Measurements from ENCODE around the gene DENND6A.
"Not testable (repeated sequence)": the region's sequence is repeated elsewhere in the genome, so short reads cannot be mapped to it uniquely, and the experiment has no call there.

DENND6A gene

DNA sequence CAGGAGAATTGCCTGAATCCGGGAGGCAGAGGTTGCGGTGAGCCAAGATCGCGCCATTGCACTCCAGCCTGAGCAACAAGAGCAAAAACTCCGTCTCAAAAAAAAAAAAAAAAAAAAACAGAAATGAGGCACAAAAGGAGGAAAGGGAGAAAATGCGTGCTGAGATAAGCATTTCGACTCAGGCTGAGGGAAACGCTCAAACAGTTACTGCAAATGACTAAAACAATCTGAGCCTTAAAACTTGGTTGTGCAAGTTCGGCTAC, 813 bp downstream of the DENND6A start:
- not testable (repeated sequence) for DNase-seq

DNA sequence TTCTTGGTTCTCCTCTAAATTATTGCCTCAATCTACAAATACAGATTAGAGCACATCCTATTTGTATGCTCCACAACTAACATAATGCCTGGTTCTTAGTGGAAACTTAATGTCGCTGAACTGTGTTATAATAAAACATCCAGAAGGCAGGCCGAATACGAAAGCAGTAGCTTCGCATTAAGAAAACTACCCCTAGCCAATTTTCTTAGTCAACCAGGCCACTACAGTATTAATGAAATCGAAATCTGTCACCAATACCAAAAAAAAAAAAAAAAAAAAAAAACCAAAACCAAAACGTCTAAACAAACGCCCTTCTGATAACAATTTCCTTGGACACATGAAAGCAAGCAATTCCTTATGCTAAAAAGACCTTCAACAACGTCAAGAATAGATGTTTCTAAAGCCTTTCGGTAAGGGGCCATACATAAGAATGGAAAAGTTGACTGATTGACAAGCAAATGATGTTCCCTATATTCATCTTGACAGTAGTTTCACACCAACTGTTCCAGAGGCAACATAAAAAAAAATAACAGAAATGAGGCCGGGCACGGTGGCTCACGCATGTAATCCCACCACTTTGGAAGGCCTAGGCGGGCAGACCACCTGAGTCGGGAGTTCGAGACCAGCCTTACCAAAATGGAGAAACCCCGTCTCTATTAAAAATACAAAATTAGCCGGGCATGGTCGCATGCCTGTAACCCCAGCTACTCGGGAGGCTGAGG, 1.3 kb downstream of the DENND6A start:
- DNase-seq, result no peak

DNA sequence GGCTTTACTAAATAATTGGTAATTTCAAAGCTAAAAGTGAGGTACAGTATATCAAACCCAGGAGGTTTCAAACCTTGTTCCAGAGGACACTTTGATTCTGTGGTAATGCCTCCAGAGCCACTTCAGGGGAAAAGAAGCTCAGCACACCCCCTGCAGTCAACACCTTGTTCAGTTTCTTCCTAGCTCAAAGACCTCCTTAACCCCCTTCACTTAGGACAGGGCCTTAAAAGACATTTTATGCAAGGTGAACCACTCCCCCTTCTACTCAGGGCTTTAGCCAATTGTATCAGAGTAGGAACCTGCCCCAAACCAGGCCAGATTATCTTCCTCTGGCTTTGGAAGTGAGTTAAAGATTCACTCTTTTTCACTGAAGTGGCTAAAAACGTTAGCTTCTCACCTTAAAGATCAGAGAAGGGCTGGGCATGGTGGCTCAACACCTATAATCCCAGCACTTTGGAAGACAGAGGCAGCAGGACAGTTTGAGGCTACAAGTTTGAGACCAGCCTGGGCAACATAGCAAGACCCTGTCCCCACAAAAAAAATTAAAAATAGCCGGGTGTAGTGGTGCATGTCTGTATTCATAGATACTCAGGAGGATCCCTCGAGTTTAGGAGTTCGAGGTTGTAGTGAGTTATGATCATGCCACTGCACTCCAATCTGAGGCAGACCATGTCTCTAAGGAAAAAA, 3.4 kb downstream of the DENND6A start:
- DNase-seq, result no peak

DNA sequence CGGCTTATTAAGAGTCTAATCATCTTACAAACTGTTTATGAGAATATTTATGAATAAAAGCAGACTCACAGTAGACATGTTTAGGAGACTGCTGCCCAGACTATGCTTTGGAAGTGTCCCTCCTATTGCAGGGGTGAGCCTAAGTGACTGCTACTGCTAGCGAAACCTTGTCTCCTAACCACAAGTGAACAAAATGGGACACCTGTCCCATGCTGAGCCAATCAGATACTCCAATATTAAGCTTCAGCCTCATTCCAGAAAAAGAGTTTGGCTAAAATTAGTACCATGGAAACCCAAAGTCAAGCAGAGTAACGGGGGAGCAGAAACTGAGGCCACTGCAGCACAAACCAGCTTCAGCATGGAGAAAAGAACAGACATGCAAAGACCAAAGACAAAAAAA, 4.6 kb downstream of the DENND6A start:
- DNase-seq, result no peak

DNA sequence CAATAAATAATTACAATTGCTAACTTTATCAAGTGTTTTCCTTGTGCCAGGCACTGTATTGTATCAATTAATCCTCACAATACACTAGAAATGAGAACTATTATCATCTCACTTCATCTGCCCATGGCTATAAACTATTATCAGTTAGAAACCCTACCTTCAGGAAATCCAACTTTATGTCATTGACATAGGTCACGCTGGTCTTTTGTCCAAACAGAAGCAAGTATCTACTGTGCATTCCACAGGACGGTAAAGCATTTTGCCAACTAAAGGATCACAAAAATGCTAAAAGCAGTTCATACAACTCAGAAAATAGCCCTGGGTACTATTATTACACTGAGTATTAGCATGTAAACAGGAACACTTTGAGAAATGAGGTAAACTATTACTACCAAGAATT, 9.6 kb downstream of the DENND6A start:
- DNase-seq, result no peak

DNA sequence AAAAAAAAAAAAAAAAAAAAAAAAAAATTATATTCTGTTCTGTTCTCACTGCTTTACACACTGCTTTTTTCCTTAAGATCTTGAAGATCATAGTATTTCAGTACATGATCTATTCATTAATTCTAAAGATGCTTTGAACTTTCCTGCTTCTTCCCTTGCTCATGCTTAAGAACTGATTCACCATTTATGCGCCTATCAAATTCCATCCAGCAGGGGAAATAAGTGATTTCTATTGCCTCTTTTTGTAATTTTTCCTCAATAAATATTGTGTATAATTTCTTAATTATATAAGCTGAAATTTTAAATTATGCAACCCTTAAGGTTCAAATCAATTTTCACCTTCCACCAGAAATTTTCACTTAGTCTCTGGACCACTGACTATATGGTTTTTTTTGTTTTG, 10.6 kb downstream of the DENND6A start:
- DNase-seq, result peak; percentile 41

DNA sequence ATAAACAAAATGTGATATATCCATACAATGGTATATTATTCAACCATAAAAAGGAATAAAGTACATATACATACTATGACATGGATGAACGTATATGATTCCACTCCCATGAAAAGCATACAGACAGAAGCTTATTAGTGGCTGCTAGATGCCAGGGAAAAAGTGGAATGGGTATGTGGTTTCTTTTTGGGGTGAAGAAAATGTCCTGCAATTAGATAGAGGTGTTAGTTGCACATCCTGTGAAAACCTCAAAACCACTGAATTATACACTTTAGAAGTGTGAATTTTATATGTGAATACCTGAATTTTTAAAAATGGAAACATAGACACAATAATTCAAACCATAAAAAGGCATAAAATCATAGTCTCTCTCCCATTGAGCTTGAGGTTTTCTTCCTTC, 11.2 kb downstream of the DENND6A start:
- DNase-seq, result no peak

DNA sequence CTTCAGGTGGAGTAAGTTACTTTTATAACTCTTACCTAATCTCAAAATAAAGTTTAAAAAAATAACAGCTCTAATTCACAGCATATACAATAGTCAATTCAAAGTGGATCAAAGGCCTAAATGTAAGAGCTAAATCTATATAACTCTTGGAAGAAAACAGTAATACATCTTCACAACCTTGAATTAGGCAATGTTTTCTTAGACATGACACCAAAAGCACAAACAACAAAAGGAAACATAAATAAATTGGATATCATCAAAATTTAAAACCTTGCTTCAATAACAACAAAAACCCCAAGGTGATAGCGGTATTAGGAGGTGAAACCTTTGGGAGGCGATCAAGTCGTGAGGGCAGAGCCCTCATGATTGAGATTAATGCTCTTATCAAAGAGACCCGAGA, 12.8 kb downstream of the DENND6A start:
- no peak for DNase-seq

DNA sequence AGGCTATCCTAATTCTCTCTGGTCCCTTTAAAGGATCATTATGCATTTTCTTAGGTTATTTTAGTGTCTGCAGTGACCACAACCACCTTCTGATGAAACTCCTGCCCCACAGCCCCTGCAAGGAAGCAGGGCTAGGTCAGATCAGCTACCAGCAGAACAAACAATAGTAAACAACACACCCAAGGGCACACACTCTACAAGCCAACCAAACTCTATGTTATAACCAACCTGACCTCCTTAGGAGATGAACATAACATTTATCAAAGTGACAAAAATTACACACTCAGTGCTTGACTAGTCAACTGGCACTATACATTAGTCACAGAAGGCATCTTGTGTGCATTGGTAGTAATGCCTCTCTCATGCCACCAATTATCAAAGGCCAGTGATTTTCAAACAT, 17.3 kb downstream of the DENND6A start:
- no peak for DNase-seq

DNA sequence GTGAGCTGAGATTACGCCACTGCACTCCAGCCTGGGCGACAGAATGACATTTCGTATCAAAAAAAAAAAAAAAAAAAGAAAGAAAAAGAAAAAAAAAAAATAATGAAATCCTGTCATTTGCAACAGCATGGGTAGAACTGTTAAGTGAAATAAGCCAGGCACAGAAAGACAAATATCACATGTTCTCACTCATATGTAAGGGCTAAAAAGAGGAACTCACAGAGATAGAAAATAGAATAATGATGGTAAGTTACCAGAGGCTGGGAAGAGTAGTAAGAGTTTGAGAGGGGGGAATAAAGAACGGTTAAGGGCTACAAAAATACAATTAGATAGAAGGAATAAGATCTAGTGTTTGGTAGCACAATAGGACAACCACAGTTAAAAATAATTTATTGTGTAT, 19.7 kb downstream of the DENND6A start:
- DNase-seq, result no peak

DNA sequence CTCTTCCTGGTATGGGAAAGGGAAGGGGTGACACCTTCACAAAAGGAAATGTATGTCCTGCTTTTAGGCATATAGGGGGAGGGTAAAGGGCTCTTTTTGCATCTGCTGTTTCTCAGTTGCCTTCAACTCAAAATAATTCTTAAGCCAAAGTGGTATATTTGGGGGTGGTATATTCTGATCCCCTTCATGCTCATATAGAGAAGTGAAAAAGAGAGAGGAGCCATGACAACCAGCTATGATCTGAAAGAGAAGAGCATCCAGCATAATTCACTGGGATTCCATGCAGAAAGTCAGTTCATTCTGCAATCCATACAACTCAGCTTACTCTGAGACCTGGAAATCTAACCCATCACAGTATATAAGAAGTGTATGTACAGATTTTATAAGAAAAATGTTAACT, 22.3 kb downstream of the DENND6A start:
- DNase-seq, result no peak

DNA sequence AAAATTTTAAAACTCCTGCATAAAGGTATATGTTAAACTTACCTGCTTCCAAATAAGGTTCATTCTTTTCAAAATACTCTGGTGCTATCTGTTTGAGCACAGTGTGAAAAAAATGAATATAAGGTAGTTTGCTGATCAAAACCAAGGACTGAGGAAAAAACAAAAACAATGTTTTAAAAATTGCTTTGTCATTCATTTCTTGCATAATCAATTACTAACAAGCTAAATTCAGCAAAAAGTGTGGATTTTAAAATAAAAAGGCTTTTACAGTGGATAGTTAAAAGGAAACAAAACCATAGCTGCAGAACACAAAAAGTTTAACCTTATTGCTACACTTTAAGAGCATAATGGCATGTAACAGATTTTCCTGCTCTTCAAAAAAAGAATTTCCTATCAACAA, 31.5 kb downstream of the DENND6A start:
- DNase-seq, result no peak

DNA sequence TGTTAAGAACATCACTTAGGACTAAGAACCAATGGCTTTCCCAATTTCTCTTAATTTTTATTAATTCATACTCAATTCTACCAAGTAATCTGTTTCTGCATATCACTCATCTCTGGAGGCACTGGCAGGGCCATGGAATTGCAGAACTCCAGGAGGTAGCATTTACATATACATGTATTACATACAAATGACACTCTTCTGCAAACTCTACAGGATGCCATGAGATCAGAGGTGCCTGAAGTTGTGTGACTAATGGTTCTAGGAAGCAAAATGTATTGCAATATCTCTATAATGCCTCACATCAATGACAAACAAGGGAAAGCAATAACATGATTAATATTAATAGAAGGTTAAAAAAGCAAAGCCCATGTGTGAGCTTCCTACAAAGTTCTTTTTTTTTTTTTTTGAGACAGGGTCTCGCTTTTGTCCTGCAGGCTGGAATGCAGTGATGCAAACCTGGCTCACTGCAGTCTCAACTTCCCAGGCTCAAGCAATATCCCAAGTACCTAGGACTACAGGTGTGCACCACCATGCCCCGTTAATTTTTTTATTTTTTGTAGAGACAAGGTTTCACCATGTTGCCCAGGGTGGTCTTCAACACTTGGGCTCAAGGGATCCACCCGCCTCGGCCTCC, 33.0 kb downstream of the DENND6A start:
- DNase-seq, result no peak

DNA sequence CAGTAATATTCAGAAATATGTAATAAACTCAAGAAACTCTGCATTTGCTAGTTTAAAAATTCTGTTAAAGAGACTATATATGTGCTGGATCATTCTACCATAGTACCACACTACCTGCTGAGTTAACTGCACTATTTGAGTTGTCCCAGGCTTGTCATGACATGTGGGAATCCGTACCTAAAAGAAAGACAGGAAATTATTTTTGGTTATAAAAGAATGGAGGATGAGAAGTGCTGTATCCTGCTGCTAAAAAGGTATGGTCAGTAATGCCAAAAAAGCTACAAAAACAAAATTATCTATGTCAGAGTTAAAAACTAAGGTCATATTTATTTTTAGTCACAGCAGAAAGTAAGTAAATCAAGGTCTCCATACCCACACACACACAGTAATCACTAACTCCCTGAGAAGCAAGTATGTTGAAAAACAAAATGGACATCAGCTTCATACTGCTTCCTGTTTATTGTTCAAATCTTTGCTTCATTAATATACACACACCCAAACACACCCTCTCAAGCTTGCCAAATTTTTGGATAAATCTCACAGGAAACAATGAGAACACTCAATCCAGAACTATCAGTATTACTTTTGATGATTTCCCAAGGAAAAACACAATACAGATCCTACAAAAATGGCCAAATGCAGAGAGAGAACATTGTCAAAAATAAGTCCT, 33.7 kb downstream of the DENND6A start:
- DNase-seq, result no peak

DNA sequence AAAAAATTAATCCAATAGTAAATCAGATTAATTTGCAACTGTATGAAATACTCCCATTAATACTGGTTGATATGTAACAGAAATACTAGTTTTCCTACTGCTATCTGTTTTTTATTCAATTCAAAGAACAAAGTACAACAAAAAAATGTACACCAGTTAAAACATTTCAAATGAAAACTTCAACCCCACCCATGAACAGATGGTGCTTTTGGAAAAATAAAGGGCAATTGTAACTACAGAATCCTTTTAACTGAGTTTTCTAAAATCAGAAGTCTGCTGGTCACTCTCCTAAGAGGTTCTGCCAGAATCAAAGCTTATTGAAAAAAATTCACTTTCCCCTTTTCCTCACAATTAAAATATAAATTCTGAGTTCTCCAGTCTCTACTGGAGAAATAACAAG, 34.3 kb downstream of the DENND6A start:
- no peak for DNase-seq

DNA sequence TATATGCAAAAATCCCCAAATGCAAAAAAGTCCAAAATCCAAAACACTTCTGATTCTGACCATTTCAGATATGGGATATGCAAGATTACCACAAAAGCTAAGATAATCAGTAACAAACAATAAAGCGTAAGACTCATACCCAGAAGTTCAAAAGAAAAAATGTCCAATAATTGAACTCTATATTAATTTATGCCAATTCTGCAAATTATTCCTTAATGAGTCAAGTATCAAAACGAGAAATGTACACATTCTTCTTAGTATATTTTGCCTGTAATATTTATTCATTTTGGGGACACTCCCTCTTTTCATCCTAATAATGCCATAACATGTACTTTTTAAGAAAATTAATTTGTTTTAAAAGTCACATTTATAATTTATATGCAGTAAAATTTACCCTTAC, 37.1 kb downstream of the DENND6A start:
- DNase-seq, result no peak

DNA sequence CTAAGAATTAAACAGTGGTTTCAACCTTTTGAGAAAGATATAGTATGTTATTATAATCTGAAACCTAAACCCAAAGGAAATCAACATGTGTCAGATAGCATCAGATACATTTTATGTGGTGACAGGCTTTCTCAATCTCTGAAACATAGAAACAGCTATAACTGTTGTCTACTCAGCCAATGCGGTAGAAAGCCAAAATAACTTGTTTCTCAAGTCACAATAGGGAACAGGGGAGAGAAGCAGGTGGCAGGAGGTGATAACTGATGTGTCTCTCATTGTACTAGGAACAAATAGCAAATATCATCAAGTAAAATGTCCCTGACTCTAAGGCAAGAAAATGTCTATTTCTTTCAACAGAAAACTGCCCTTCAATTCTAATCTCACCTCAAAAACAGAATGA, 38.6 kb downstream of the DENND6A start:
- no peak for DNase-seq

DNA sequence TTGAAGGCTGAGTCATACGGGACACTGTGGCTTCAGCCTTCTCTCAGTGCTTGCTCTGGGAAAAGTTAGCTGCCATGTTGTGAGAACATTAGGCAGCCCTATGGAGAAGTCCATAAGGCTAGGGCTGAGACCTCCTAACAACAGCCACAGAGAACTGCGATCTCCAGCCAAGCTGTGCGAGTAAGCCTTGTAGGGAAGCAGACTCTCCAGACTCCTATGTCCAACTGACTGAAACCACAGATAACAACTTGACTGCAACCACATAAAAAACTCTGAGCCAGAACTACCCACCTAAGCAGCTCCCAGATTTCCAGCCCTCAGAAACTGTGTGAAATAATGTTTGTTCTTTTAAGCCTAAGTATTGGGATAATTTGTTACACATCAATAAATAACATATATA, 40.7 kb downstream of the DENND6A start:
- no peak for DNase-seq

DNA sequence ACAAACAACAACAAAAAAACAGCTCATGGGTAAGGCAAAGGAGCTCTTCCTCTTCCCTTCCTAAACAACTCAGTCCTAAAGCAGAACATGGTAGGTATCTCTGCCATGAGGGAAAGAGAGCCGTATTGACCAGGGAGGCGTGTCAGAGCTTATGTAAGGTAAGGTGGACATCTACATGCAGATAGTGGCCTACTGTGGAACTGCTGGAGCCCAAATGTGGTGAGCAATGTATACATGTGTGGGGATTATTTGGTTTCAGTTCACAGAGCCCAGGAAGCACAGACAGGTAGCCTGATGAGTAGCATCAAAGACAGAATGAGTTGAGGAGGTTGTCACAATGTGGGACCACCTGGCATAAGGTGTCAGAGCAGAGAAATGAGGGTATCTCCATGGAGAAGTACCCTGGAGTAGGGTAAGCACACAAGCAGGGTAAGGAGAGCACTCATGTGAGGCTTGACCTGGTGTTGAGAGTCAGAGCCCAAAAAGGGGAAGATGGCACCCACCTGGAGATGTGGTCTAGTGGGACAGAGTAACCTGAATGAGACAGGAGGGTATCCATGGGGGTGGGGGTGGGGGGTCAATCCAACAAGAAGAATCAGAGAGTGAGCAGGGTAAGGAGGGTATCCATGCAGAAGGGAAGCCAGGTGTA, 45.5 kb downstream of the DENND6A start:
- DNase-seq, result no peak

DNA sequence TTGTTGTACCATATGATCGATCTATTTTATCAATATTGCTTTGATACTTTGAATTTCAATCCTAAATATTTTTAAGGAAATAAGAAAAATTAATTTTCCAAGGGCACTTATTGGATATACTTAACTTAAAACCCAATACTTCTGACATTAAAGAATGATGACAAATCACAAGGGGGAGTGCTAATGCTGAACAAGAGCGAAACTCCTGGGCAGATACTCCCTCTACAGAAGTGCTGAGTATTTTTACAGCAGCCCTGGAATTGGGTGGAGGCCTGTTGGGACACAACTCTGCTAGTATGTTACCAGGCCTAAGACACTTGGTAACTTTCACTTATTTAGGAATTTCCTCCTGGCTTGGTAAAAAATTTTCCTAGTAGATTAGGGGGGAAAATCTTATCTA, 46.2 kb downstream of the DENND6A start:
- peak; percentile 27 for DNase-seq

DNA sequence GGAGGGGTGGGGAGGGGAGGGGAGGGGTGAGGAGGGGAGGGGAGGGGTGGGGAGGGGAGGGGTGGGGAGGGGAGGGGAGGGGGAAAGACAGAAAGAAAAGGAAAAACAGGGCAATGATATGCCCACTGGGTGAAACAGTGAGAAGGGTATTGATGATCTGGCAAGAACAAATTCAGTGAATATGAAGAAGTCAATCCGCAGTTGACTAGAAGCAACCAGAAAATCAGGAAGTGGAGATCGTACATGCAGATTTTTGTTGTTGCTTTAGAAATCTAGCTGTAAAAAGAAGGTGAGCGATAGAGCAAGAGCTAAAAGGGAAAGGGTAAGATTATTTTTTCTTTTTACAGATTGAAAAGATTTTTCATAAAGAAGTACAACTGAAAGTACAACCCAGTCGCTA, 48.1 kb downstream of the DENND6A start:
- DNase-seq, result no peak

DNA sequence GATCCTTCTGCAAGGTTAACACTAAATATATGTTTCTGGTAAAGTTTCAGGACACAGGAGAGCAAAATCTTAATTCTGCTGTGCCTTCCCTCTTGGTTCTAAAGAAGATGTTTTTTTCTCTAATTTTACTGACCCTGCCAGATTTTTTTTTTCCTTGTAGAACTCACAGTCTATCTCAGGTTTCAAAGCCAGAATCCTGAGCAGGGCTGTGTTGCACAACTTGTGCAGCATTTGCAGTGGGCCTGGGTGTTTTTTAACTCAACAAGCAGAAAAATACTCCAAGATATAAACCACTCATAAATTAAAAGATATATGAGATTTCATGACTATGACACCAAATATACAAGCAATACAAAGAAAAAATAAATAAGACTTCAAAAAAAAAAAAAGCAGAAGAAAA, 55.5 kb downstream of the DENND6A start:
- no peak for DNase-seq

DNA sequence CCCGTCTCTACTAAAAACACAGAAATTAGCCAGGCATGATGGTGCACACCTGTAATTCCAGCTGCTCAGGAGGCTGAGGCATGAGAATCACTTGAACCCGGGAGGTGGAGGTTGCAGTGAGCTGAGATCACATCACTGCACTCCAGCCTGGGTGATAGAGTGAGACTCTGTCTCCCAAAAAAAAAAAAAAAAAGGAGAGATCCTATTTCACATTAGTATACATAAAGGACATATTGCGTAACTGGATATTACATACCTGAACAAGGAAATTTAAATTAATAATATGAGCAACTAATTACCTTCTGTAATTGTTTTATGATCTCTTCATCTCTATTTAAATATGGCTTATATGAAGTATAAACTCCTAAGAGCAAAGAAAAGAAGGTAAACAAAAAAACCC, 58.6 kb downstream of the DENND6A start:
- not testable (repeated sequence) for DNase-seq
